ENCODE data around the gene THEMIS.

DNA sequence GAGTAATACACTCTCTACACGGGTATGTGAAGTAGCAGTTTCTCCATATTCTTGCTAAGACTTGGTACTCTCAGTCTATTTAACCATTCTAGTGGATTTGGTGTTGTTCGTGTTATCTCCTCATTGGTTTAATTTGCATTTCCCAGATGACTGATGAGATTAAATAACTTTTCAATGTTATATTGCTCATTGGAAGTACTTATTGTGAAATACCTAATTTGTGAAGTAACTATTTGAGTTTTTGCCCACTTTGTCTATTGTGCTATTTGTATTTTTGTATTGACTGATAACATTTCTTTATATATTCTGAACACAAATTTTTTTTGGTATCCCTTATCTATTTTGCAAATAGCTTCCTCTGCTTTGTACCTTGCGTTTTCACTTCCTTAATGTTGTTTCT, 167.9 kb downstream of the THEMIS start:
- TF ChIP-seq POLR2A (IDR thresholded peaks at IDR 0.05; ENCODE audit: low read length) (no peak), GATA1 (IDR thresholded peaks at IDR 0.05; ENCODE audit: low read depth, low read length) (no peak)

All from erythroblast (primary cell).